CD4-positive, alpha-beta T cell (primary cell): Measurements from ENCODE around the gene RNF32. TPM values are rescaled to one million over a fixed set of nuclear protein-coding genes. Genes with fewer than 3 reads are reported as not detected.

Experiments
- ATAC-seq: fragments of 200-7000 bp; cut with Tn5 transposase; one replicate; pipeline ENCODE4 v1.10.0; 2022; ENCODE audit warnings: mild to moderate bottlenecking; ENCODE audit not compliant: poor library complexity
- CTCF ChIA-PET: fragments of 350-600 bp; sonication (Branson Sonifier 250); formaldehyde crosslinking; loops from one replicate; lab custom pipeline; 2021; ENCODE audit warnings: antibody characterized with exemption, inconsistent platforms; lab: Charles Lee
- POLR2A ChIA-PET: fragments of 350-600 bp; sonication (Branson Sonifier 250); formaldehyde crosslinking; loops from one replicate; lab custom pipeline; 2021; ENCODE audit warnings: antibody characterized with exemption, inconsistent platforms; lab: Charles Lee
- DNase-seq, 14 experiments: peaks; one replicate each; pipeline ENCODE4 v3.0.0-alpha.2; 2013 to 2020; ENCODE audit warnings: mixed read lengths in 2 of 14
- H3K27ac ChIP-seq, 2 donors: one replicate each; pipeline versions ENCODE4 v1.5.1 to v1.7.0; 2013; ENCODE audit warnings: low read length in 2 of 2, low read depth in 1 of 2, mild to moderate bottlenecking in 1 of 2
- H3K27me3 ChIP-seq, 2 experiments: 1 replicate in 1 of 2; 2 replicates in 1 of 2; pipeline versions ENCODE4 v1.6.1 to v1.7.0; 2013; ENCODE audit warnings: low read length in 2 of 2, control low read depth in 1 of 2, mild to moderate bottlenecking in 1 of 2, moderate library complexity in 1 of 2; ENCODE audit not compliant: insufficient read depth in 2 of 2, control insufficient read depth in 1 of 2
- H3K36me3 ChIP-seq: one replicate; pipeline ENCODE4 v1.6.1; 2013; ENCODE audit warnings: low read length, control low read depth; ENCODE audit not compliant: insufficient read depth
- H3K4me1 ChIP-seq: one replicate; pipeline ENCODE4 v1.6.1; 2013; ENCODE audit warnings: low read length, control low read depth; ENCODE audit not compliant: insufficient read depth
- H3K4me3 ChIP-seq: one replicate; pipeline ENCODE4 v1.5.1; 2013; ENCODE audit warnings: mild to moderate bottlenecking, low read length, moderate library complexity
- H3K9me3 ChIP-seq, 2 experiments: 1 replicate in 1 of 2; 2 replicates in 1 of 2; pipeline versions ENCODE4 v1.6.1 to v1.7.0; 2013; ENCODE audit warnings: low read length in 2 of 2, mild to moderate bottlenecking in 2 of 2, control low read depth in 1 of 2, moderate library complexity in 1 of 2; ENCODE audit not compliant: control insufficient read depth in 1 of 2, insufficient read depth in 1 of 2
- H3K27ac Mint-ChIP-seq: one replicate; pipeline ENCODE4 v1.8.0; 2020; ENCODE audit warnings: mixed read lengths
- H3K27me3 Mint-ChIP-seq: one replicate; pipeline ENCODE4 v1.8.0; 2021; ENCODE audit warnings: mixed read lengths
- H3K36me3 Mint-ChIP-seq: one replicate; pipeline ENCODE4 v1.8.0; 2021; ENCODE audit warnings: low read depth, mixed read lengths
- H3K4me1 Mint-ChIP-seq: one replicate; pipeline ENCODE4 v1.8.0; 2021; ENCODE audit warnings: low read depth, mixed read lengths
- H3K4me3 Mint-ChIP-seq: one replicate; pipeline ENCODE4 v1.8.0; 2020; ENCODE audit warnings: mild to moderate bottlenecking, mixed read lengths
- H3K9me3 Mint-ChIP-seq: one replicate; pipeline ENCODE4 v1.8.0; 2020; ENCODE audit warnings: mixed read lengths
- intact Hi-C, 2 experiments: fragments of 100-400 bp; cut with DNase I in 1 of 2; cut with micrococcal nuclease in 1 of 2; formaldehyde crosslinking; loops; one replicate each; pipeline versions ENCODE4 v1.15.1 to v1.9.0; 2023 to 2025; cut with DNase I, micrococcal nuclease
- total RNA-seq, 174 experiments: library from RNA in 2 of 174; stranded (reverse) in 2 of 174; gene quantifications; one replicate each; pipeline ENCODE4 v1.2.3 and lab custom pipeline; 2021 to 2026
- TF ChIP-seq, protein P1 (sequence below): fragments of 200-600 bp; IDR thresholded peaks from one replicate; pipeline ENCODE4 v1.8.0; 2022; ENCODE audit warnings: antibody characterized with exemption, mild to moderate bottlenecking

Gene RNF32
- total RNA-seq, 2 experiments from 2014 or later: 0.99 TPM; not detected in 1

GRCh38 chr7:156651474-156651873, 10.9 kb downstream of the RNF32 start:
- POLR2A ChIA-PET: no interaction called here
- H3K36me3 Mint-ChIP-seq: no peaks in the 10 kb centered on the region
- no peaks in the 10 kb centered on the region for H3K36me3 ChIP-seq
- TF ChIP-seq, protein P1, sequence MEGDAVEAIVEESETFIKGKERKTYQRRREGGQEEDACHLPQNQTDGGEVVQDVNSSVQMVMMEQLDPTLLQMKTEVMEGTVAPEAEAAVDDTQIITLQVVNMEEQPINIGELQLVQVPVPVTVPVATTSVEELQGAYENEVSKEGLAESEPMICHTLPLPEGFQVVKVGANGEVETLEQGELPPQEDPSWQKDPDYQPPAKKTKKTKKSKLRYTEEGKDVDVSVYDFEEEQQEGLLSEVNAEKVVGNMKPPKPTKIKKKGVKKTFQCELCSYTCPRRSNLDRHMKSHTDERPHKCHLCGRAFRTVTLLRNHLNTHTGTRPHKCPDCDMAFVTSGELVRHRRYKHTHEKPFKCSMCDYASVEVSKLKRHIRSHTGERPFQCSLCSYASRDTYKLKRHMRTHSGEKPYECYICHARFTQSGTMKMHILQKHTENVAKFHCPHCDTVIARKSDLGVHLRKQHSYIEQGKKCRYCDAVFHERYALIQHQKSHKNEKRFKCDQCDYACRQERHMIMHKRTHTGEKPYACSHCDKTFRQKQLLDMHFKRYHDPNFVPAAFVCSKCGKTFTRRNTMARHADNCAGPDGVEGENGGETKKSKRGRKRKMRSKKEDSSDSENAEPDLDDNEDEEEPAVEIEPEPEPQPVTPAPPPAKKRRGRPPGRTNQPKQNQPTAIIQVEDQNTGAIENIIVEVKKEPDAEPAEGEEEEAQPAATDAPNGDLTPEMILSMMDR: no peak
- peaks cover 0 to 3% of the 10 kb centered on the region in 2 experiments for H3K9me3 ChIP-seq
- H3K27me3 Mint-ChIP-seq: peaks cover 76% of the 10 kb centered on the region
- peaks cover 16 to 23% of the 10 kb centered on the region in 2 experiments for H3K27me3 ChIP-seq
- intact Hi-C loops: no loop called here
- ATAC-seq (no peak), DNase-seq (no peak)
- no peak overlapping the region for H3K4me3 ChIP-seq
- H3K9me3 Mint-ChIP-seq: no peaks in the 10 kb centered on the region
- H3K4me1 Mint-ChIP-seq: no peaks in the 10 kb centered on the region
- H3K27ac Mint-ChIP-seq: no peak overlapping the region
- no peak overlapping the region for H3K27ac ChIP-seq
- H3K4me1 ChIP-seq: no peaks in the 10 kb centered on the region
- no peak overlapping the region for H3K4me3 Mint-ChIP-seq
- CTCF ChIA-PET: no interaction called here

DNA sequence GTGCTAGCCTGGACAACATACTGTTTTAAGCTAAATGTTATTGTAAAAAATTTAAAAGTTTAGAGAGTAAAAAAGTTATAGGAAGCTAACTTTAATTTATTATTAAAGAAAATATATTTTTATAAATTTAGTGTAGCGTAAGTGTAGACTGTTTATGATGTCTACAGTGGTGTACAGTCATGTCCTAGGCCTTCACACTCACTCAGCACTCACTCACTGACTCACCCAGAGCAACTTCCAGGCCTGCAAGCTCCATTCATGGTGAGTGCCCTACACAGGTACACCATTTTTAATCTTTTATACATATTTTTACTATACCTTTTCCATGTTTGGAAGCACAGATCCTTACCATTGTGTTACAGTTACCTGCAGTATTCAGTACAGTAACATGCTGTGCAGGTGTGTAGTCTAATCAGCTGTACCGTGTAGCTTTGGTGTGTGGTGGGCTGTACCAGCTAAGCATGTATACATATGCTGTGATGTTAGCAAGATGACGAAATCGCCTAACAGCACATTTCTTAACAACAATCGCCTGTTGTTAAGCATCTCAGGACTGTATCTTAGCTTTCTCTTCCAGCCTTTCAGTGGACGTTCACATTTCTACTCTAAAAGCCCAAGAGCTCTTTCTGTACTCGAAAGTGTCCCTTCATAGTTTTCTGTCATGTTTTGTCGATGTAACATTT, 12.5 kb downstream of the RNF32 start:
- TF ChIP-seq, protein P1: no peak
- Mint-ChIP-seq H3K27me3 (peaks cover 73% of the 10 kb centered on the region), H3K27ac (no peak overlapping the region), H3K36me3 (no peaks in the 10 kb centered on the region), H3K9me3 (no peaks in the 10 kb centered on the region), H3K4me1 (no peaks in the 10 kb centered on the region), H3K4me3 (no peak overlapping the region)
- no peak for ATAC-seq
- Histone ChIP-seq H3K9me3 (peaks cover 0 to 3% of the 10 kb centered on the region in 2 experiments), H3K4me1 (no peaks in the 10 kb centered on the region), H3K4me3 (no peak overlapping the region), H3K27me3 (peaks cover 16 to 23% of the 10 kb centered on the region in 2 experiments), H3K27ac (no peak overlapping the region), H3K36me3 (no peaks in the 10 kb centered on the region)
- CTCF ChIA-PET: no interaction called here
- DNase-seq: no peak
- intact Hi-C loops: no loop called here
- POLR2A ChIA-PET: no interaction called here

- Mint-ChIP-seq H3K27me3 (peaks cover 57% of the 10 kb centered on the region), H3K4me1 (no peaks in the 10 kb centered on the region), H3K9me3 (no peaks in the 10 kb centered on the region), H3K4me3 (no peak overlapping the region), H3K36me3 (no peaks in the 10 kb centered on the region), H3K27ac (no peak overlapping the region)
- POLR2A ChIA-PET: no interaction called here
- TF ChIP-seq, protein P1: no peak
- Histone ChIP-seq H3K4me3 (no peak overlapping the region), H3K4me1 (no peaks in the 10 kb centered on the region), H3K27ac (no peak overlapping the region), H3K9me3 (peaks cover 0 to 3% of the 10 kb centered on the region in 2 experiments), H3K36me3 (no peaks in the 10 kb centered on the region), H3K27me3 (peaks cover 12 to 16% of the 10 kb centered on the region in 2 experiments)
- CTCF ChIA-PET: no interaction called here
- ATAC-seq: no peak
- intact Hi-C loops: no loop called here
- no peak for DNase-seq
Observed at GRCh38 chr7:156654511-156655234, 14.1 kb downstream of the RNF32 start.
